Measurements from ENCODE around the gene S1PR4.

The S1PR4 gene

DNA sequence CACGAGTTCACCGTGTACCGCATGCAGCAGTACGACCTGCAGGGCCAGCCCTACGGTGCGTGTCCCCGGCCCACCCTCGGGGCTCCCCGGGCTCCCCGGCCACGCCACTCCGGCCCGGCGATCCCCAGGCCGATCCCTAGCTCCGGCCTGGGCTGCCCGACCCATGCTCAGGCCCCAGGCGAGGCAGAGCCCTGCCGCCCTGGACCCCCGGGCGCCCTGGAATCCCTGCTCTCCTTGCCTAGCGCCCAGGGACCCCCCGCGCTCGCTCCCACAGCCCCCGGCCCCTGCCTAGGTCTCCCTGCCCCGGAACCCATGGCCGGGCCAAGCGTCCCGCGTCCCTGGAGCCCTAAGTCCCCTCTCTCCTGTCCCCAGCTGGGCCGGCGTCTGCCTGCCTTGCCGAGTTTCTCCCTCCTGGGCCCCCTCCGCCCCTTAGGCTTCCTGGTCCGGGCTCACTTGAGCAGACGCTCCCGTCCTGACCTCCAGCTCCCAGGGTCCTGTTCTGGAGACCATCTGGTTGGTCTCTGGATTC is 7.7 kb downstream of the S1PR4 start:
- Histone ChIP-seq H3K9me2 (replicated peaks; ENCODE audit: control insufficient read depth, low read length) (no peaks in the 10 kb centered on the region), H3F3A (ENCODE audit: control insufficient read depth, insufficient read depth) (no peaks in the 10 kb centered on the region), H3K4me2 (ENCODE audit: low read length) (peak overlapping the region; percentile 58), H3K27ac (ENCODE audit: low read depth, low read length) (peak overlapping the region; percentile 8; the same call in 1 of the 2 replicates), H3K79me2 (ENCODE audit: control insufficient read depth, low read length) (peaks cover 61% of the 10 kb centered on the region), H3K9me3 (ENCODE audit: control insufficient read depth, insufficient read depth, low read length) (no peaks in the 10 kb centered on the region), H3K4me1 (ENCODE audit: control insufficient read depth, low read length) (peaks cover 35% of the 10 kb centered on the region), H3K27me3 (ENCODE audit: control insufficient read depth, low read length) (no peaks in the 10 kb centered on the region), H3K36me3 (ENCODE audit: control insufficient read depth, low read length) (peaks cover 26% of the 10 kb centered on the region), H3K4me3 (ENCODE audit: low read length) (peak overlapping the region; percentile 74), H4K20me1 (ENCODE audit: control insufficient read depth, insufficient read depth, low read depth, low read length) (peaks cover 27% of the 10 kb centered on the region; the same call in 1 of the 2 replicates)
- TF ChIP-seq, protein P1, sequence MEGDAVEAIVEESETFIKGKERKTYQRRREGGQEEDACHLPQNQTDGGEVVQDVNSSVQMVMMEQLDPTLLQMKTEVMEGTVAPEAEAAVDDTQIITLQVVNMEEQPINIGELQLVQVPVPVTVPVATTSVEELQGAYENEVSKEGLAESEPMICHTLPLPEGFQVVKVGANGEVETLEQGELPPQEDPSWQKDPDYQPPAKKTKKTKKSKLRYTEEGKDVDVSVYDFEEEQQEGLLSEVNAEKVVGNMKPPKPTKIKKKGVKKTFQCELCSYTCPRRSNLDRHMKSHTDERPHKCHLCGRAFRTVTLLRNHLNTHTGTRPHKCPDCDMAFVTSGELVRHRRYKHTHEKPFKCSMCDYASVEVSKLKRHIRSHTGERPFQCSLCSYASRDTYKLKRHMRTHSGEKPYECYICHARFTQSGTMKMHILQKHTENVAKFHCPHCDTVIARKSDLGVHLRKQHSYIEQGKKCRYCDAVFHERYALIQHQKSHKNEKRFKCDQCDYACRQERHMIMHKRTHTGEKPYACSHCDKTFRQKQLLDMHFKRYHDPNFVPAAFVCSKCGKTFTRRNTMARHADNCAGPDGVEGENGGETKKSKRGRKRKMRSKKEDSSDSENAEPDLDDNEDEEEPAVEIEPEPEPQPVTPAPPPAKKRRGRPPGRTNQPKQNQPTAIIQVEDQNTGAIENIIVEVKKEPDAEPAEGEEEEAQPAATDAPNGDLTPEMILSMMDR (IDR thresholded peaks at IDR 0.05; ENCODE audit: low read depth, low read length, poor library complexity, severe bottlenecking) = no peak
- TF ChIP-seq EZH2phosphoT487 (IDR thresholded peaks at IDR 0.05; ENCODE audit: borderline replicate concordance, low read length) = no peak

DNA sequence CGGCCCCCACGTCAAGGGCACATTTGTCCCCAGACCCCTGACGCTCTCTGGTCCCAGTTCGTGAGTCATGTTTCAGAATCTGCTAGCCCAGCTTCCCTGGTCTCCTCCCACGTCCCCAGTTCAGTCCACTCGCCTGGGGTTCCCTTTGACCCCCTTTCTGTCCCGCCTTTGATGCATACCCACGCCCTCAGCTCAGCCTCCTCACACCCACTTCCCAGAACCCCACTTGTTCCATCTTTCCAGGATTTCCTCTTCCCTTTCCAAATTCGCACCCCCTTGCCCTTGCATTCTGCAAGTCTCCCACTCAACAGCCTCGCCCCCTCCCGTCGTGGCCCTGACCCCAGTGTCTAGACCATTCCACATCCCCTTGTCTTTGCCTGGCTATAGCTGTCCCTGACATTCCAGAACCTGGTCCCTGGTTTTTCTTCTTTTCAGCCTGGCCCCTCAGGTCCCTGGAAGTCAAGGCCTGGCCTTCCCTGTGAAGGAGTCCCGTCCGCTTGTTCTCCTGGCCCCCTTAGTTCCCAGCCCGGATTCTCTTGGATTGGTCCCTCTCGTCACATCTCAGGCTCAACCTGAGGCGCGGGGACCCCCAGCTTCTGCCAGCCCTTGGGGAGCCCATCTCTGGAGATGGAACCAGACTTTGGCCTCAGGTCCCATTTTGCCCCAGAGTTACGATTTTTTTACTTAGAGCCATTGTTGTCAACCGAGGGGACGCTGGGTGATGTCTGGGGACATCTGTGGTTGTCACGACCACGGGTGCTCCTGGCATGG is 8.5 kb downstream of the S1PR4 start:
- Histone ChIP-seq H3F3A (ENCODE audit: control insufficient read depth, insufficient read depth) (no peaks in the 10 kb centered on the region), H3K4me1 (ENCODE audit: control insufficient read depth, low read length) (peaks cover 30% of the 10 kb centered on the region), H4K20me1 (ENCODE audit: control insufficient read depth, insufficient read depth, low read depth, low read length) (peaks cover 27% of the 10 kb centered on the region; the same call in 1 of the 2 replicates), H3K79me2 (ENCODE audit: control insufficient read depth, low read length) (peaks cover 63% of the 10 kb centered on the region), H3K36me3 (ENCODE audit: control insufficient read depth, low read length) (peaks cover 30% of the 10 kb centered on the region), H3K27ac (ENCODE audit: low read depth, low read length) (no peak overlapping the region), H3K4me2 (ENCODE audit: low read length) (peak overlapping the region; percentile 58), H3K27me3 (ENCODE audit: control insufficient read depth, low read length) (no peaks in the 10 kb centered on the region), H3K9me3 (ENCODE audit: control insufficient read depth, insufficient read depth, low read length) (no peaks in the 10 kb centered on the region), H3K4me3 (ENCODE audit: low read length) (peak overlapping the region; percentile 74), H3K9me2 (replicated peaks; ENCODE audit: control insufficient read depth, low read length) (no peaks in the 10 kb centered on the region)
- TF ChIP-seq, protein P1 (IDR thresholded peaks at IDR 0.05; ENCODE audit: low read depth, low read length, poor library complexity, severe bottlenecking) = no peak
- no peak for TF ChIP-seq EZH2phosphoT487 (IDR thresholded peaks at IDR 0.05; ENCODE audit: borderline replicate concordance, low read length)

GRCh38 chr19:3187662-3188511 is 9.3 kb downstream of the S1PR4 start:
- Histone ChIP-seq H3K36me3 (ENCODE audit: control insufficient read depth, low read length) (peaks cover 30% of the 10 kb centered on the region), H3K4me2 (ENCODE audit: low read length) (peak overlapping the region; percentile 58), H3K4me3 (ENCODE audit: low read length) (peak overlapping the region; percentile 74; the same call in 1 of the 2 replicates), H3K79me2 (ENCODE audit: control insufficient read depth, low read length) (peaks cover 70% of the 10 kb centered on the region), H3K9me3 (ENCODE audit: control insufficient read depth, insufficient read depth, low read length) (no peaks in the 10 kb centered on the region), H3K27me3 (ENCODE audit: control insufficient read depth, low read length) (no peaks in the 10 kb centered on the region), H4K20me1 (ENCODE audit: control insufficient read depth, insufficient read depth, low read depth, low read length) (peaks cover 27% of the 10 kb centered on the region; the same call in 1 of the 2 replicates), H3F3A (ENCODE audit: control insufficient read depth, insufficient read depth) (no peaks in the 10 kb centered on the region), H3K27ac (ENCODE audit: low read depth, low read length) (no peak overlapping the region), H3K4me1 (ENCODE audit: control insufficient read depth, low read length) (peaks cover 27% of the 10 kb centered on the region), H3K9me2 (replicated peaks; ENCODE audit: control insufficient read depth, low read length) (no peaks in the 10 kb centered on the region)
- no peak for TF ChIP-seq EZH2phosphoT487 (IDR thresholded peaks at IDR 0.05; ENCODE audit: borderline replicate concordance, low read length)
- TF ChIP-seq, protein P1 (IDR thresholded peaks at IDR 0.05; ENCODE audit: low read depth, low read length, poor library complexity, severe bottlenecking) = no peak

All from DOHH2 (cell line).